Activated CD4-positive, CD25-positive, alpha-beta regulatory T cell treated with anti-CD3 and anti-CD28 coated beads, Interleukin-2, amount 50 U/mL, for 72 hours (primary cell): ENCODE data around the gene SDC4.

ENCODE experiments used
- DNase-seq: peaks from one replicate; pipeline ENCODE4 v3.0.0; 2021

Gene SDC4

GRCh38 chr20:45317826-45318225 is 30.4 kb downstream of the SDC4 start:
- DNase-seq = no peak

GRCh38 chr20:45316150-45317080 is 31.8 kb downstream of the SDC4 start:
- DNase-seq = no peak

- DNase-seq = no peak
Measured at GRCh38 chr20:45315672-45316071, 32.6 kb downstream of the SDC4 start.

- no peak for DNase-seq
Measured at GRCh38 chr20:45313943-45314342, 34.3 kb downstream of the SDC4 start.

- DNase-seq = no peak
Measured at GRCh38 chr20:45313065-45313695, 35.0 kb downstream of the SDC4 start.

- no peak for DNase-seq
Measured at GRCh38 chr20:45312241-45312640, 36.0 kb downstream of the SDC4 start.

- DNase-seq = peak; percentile 69
Measured at GRCh38 chr20:45311589-45312211, 36.5 kb downstream of the SDC4 start.

GRCh38 chr20:45309075-45309474 is 39.1 kb downstream of the SDC4 start:
- DNase-seq = no peak

- DNase-seq = no peak
Measured at GRCh38 chr20:45308117-45308778, 40.0 kb downstream of the SDC4 start, which contains the start of gene MATN4. MATN4 (minus strand) TSS chr20:45308299; CDS start chr20:45305582, 2,717 bp downstream.

- DNase-seq = no peak
Measured at GRCh38 chr20:45307076-45307640, 41.1 kb downstream of the SDC4 start.

GRCh38 chr20:45306431-45306982 is 41.7 kb downstream of the SDC4 start, which contains the start of gene RBPJL:
RBPJL (plus strand) TSS chr20:45306840; CDS start chr20:45306923, 83 bp downstream.
- DNase-seq = peak; percentile 67

- no peak for DNase-seq
Measured at GRCh38 chr20:45305262-45305661, 43.0 kb downstream of the SDC4 start.

- no peak for DNase-seq
Measured at GRCh38 chr20:45304464-45304999, 43.7 kb downstream of the SDC4 start.

GRCh38 chr20:45303586-45304463 is 44.4 kb downstream of the SDC4 start:
- DNase-seq = no peak

GRCh38 chr20:45301824-45302271 is 46.4 kb downstream of the SDC4 start:
- DNase-seq = no peak

- DNase-seq = no peak
Measured at GRCh38 chr20:45300961-45301360, 47.3 kb downstream of the SDC4 start.

GRCh38 chr20:45299786-45300185 is 48.4 kb downstream of the SDC4 start:
- DNase-seq = no peak

- no peak for DNase-seq
Measured at GRCh38 chr20:45297786-45298497, 50.3 kb downstream of the SDC4 start.

GRCh38 chr20:45294659-45295058 is 53.6 kb downstream of the SDC4 start:
- no peak for DNase-seq

- DNase-seq = no peak
Measured at GRCh38 chr20:45294003-45294368, 54.2 kb downstream of the SDC4 start.
